ENCODE data around the gene MPP2. TPM values are rescaled to one million over a fixed set of nuclear protein-coding genes. Genes with fewer than 3 reads are reported as not detected.

Gene MPP2
- polyA plus RNA-seq, 1 of the 3 experiments (the other 2 are of a cell fraction), result 8.3 TPM

DNA sequence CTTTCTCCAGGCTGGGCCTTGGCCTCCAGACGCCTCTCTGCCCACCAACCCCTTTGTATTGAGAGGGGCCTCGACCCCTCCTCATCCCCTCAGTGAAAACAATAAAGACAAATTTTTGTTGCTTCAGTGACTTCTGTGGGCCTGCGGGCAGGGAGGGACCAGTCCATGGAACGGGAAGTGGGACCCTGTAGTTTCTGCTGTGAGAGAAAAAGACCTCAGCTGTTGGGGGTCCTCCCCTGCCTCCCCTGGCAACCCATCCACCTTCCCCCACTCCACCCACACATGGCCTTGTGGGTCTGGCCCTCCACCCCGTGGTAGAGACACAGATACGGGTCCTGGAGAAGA is 31.5 kb upstream of the MPP2 start:
- no peak for DNase-seq
- TF ChIP-seq, protein P1, sequence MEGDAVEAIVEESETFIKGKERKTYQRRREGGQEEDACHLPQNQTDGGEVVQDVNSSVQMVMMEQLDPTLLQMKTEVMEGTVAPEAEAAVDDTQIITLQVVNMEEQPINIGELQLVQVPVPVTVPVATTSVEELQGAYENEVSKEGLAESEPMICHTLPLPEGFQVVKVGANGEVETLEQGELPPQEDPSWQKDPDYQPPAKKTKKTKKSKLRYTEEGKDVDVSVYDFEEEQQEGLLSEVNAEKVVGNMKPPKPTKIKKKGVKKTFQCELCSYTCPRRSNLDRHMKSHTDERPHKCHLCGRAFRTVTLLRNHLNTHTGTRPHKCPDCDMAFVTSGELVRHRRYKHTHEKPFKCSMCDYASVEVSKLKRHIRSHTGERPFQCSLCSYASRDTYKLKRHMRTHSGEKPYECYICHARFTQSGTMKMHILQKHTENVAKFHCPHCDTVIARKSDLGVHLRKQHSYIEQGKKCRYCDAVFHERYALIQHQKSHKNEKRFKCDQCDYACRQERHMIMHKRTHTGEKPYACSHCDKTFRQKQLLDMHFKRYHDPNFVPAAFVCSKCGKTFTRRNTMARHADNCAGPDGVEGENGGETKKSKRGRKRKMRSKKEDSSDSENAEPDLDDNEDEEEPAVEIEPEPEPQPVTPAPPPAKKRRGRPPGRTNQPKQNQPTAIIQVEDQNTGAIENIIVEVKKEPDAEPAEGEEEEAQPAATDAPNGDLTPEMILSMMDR (IDR thresholded peaks at IDR 0.05), result no peak
- TF ChIP-seq SIN3A (IDR thresholded peaks at IDR 0.05; ENCODE audit: borderline replicate concordance, low read depth, low read length), result no peak
- TF ChIP-seq ELF1 (IDR thresholded peaks at IDR 0.05), result no peak
- no peak for TF ChIP-seq MEF2A (IDR thresholded peaks at IDR 0.05; ENCODE audit: borderline replicate concordance, low read depth)
- TF ChIP-seq, protein P2, sequence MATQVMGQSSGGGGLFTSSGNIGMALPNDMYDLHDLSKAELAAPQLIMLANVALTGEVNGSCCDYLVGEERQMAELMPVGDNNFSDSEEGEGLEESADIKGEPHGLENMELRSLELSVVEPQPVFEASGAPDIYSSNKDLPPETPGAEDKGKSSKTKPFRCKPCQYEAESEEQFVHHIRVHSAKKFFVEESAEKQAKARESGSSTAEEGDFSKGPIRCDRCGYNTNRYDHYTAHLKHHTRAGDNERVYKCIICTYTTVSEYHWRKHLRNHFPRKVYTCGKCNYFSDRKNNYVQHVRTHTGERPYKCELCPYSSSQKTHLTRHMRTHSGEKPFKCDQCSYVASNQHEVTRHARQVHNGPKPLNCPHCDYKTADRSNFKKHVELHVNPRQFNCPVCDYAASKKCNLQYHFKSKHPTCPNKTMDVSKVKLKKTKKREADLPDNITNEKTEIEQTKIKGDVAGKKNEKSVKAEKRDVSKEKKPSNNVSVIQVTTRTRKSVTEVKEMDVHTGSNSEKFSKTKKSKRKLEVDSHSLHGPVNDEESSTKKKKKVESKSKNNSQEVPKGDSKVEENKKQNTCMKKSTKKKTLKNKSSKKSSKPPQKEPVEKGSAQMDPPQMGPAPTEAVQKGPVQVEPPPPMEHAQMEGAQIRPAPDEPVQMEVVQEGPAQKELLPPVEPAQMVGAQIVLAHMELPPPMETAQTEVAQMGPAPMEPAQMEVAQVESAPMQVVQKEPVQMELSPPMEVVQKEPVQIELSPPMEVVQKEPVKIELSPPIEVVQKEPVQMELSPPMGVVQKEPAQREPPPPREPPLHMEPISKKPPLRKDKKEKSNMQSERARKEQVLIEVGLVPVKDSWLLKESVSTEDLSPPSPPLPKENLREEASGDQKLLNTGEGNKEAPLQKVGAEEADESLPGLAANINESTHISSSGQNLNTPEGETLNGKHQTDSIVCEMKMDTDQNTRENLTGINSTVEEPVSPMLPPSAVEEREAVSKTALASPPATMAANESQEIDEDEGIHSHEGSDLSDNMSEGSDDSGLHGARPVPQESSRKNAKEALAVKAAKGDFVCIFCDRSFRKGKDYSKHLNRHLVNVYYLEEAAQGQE (IDR thresholded peaks at IDR 0.05; ENCODE audit: low read depth, low read length), result no peak
- no peak for TF ChIP-seq RXRA (IDR thresholded peaks at IDR 0.05; ENCODE audit: borderline replicate concordance, low read depth)
- TF ChIP-seq, protein P3, sequence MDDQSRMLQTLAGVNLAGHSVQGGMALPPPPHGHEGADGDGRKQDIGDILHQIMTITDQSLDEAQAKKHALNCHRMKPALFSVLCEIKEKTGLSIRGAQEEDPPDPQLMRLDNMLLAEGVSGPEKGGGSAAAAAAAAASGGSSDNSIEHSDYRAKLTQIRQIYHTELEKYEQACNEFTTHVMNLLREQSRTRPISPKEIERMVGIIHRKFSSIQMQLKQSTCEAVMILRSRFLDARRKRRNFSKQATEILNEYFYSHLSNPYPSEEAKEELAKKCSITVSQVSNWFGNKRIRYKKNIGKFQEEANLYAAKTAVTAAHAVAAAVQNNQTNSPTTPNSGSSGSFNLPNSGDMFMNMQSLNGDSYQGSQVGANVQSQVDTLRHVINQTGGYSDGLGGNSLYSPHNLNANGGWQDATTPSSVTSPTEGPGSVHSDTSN (IDR thresholded peaks at IDR 0.05), result no peak
- TF ChIP-seq JUND (IDR thresholded peaks at IDR 0.05), result no peak
- no peak for TF ChIP-seq FOXJ3 (CRISPR knock-in tag; IDR thresholded peaks at IDR 0.05)
- TF ChIP-seq GABPA (IDR thresholded peaks at IDR 0.05; ENCODE audit: low read depth), result no peak
- no peak for TF ChIP-seq NFIC (IDR thresholded peaks at IDR 0.05; ENCODE audit: borderline replicate concordance)
- TF ChIP-seq RFX5 (IDR thresholded peaks at IDR 0.05; ENCODE audit: low read length), result no peak
- no peak for TF ChIP-seq FOXM1 (IDR thresholded peaks at IDR 0.05; ENCODE audit: low read depth)
- TF ChIP-seq POLR2AphosphoS5 (IDR thresholded peaks at IDR 0.05; ENCODE audit: low read depth, low read length), result no peak
- TF ChIP-seq TEAD4 (IDR thresholded peaks at IDR 0.05; ENCODE audit: borderline replicate concordance, insufficient read depth), result no peak
- TF ChIP-seq NRF1 (IDR thresholded peaks at IDR 0.05; ENCODE audit: low read depth, low read length), result no peak
- TF ChIP-seq, protein P4, sequence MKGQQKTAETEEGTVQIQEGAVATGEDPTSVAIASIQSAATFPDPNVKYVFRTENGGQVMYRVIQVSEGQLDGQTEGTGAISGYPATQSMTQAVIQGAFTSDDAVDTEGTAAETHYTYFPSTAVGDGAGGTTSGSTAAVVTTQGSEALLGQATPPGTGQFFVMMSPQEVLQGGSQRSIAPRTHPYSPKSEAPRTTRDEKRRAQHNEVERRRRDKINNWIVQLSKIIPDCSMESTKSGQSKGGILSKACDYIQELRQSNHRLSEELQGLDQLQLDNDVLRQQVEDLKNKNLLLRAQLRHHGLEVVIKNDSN (IDR thresholded peaks at IDR 0.05; ENCODE audit: borderline replicate concordance, low read depth), result no peak
- ChIA-PET CTCF (interaction anchor here (0.9 to 18.2 kb wide), 5 partner anchors 28 to 63 kb away, joined by 3 to 638 read pairs (median 80); partner anchors contain the start of genes MPP2, NAGS and TMEM101), POLR2A (no interaction called here)
- Histone ChIP-seq H3K27me3 (ENCODE audit: insufficient read depth) (no peaks in the 10 kb centered on the region), H3K9me2 (no peaks in the 10 kb centered on the region), H2AFZ (ENCODE audit: low read depth) (no peak overlapping the region), H3K36me3 (replicated peaks in 1 of 2; ENCODE audit: control insufficient read depth in 1 of 2, insufficient read depth in 2 of 2, low read length in 1 of 2) (no peaks in the 10 kb centered on the region), H3K4me1 (ENCODE audit: control insufficient read depth in 1 of 2, insufficient read depth in 2 of 2, low read depth in 1 of 2, low read length in 1 of 2) (peaks cover 0 to 7% of the 10 kb centered on the region in 2 experiments; a peak in 1 of 4 replicates), H3F3A (replicated peaks; ENCODE audit: insufficient read depth) (no peaks in the 10 kb centered on the region), H3K9me3 (no peaks in the 10 kb centered on the region), H3K4me3 (ENCODE audit: low read depth in 2 of 2, low read length in 1 of 2) (no peak overlapping the region), H3K9ac (no peak overlapping the region), H3K79me2 (ENCODE audit: insufficient read depth) (no peaks in the 10 kb centered on the region), H3K4me2 (no peak overlapping the region), H4K20me1 (ENCODE audit: insufficient read depth) (no peaks in the 10 kb centered on the region), H3K27ac (ENCODE audit: low read depth in 2 of 2, low read length in 1 of 2) (no peak overlapping the region)
- 77% methylated on average over 6 of the region's 6 CpGs for WGBS (ENCODE audit: low lambda C conversion rate)

All from SK-N-SH (cell line).